Measurements from ENCODE around the gene GSK3B.

The GSK3B gene

GRCh38 chr3:120093911-120094775, at the start of gene GSK3B:
TSS of gene GSK3B (minus strand) at chr3:120094447. CDS start at chr3:120093434, 1,013 bp downstream.
- DNase-seq: peak; percentile 94 to 100

DNA sequence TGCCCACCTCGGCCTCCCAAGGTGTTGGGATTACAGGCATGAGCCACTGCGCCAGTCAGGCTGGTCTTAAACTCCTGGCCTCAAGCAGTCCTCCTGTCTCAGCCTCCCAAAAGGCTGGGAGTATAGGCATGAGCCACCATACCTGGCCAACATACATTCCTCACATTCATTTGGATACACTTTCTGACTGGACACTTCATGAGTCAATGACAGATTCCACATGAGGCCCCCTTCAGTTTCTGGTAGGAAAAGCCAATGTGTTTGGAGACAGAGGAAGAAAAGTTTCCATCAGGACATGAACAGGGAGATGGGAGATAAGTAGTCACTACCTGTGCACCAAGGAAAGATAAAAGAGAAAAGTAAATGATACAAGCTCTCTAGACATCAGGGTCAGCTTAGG, 49.4 kb upstream of the GSK3B start:
- DNase-seq: no peak

GRCh38 chr3:120142236-120142635, 48.0 kb upstream of the GSK3B start:
- no peak for DNase-seq

DNA sequence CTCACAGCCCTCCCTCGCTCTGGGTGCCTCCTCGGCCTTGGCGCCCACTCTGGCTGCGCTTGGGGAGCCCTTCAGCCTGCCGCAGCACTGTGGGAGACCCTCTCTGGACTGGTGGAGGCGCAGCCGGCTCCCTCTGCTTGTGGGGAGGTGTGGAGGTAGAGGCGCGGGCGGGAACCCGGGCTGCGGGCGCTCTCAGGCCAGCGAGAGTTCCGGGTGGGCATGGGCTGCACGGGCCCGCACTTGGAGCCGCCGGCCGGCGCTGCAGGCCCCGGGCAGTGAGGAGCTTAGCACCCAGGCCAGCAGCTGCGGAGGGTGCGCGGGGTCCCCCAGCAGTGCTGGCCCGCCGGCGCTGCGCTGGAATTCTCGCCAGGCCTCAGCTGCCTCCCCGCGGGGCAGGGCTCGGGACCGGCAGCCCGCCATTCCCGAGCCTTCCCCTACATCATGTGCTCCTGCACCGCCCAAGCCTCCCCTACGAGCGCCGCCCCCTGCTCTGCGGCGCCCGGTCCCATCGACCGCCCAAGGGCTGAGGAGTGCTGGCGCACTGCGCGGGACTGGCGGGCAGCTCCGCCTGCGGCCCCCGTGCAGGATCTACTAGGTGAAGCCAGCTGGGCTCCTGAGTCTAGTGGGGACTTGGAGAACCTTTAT, 46.0 kb upstream of the GSK3B start:
- DNase-seq: no peak

DNA sequence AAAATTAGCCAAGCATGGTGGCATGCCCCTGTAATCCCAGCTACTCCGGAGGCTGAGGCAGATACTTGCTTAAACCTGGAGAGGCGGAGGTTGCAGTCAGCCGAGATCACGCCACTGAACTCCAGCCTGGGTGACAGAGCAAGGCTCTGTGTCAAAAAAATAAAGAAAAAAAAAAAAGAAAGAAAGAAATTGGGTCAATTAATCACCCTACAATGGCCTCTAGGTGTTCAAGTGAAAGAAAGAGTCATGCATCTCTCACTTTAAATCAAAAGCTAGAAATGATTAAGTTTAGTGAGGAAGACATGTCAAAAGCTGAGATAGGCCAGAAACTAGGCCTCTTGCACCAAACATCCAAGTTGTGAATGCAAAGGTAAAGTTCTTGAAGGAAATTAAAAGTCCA, 44.9 kb upstream of the GSK3B start:
- no peak for DNase-seq

DNA sequence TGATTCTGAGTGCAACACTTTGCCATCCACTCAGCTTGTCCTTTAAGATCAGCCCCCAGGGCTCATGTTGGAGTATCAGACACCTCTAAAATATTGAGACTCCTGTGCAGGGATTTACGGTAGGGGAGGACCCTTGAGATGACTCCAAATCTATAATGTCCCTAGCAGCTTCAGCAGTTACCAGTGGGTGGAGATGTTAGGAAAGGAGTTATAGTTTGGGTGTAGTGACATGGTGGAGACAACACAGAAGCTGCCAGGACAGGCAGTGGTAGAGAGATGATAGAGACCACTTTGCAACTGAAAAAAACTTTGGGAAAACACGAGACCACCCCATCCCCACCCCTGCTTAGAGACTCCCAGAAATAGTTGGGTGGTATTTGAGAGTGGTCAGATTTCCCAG, 43.3 kb upstream of the GSK3B start:
- DNase-seq: no peak

DNA sequence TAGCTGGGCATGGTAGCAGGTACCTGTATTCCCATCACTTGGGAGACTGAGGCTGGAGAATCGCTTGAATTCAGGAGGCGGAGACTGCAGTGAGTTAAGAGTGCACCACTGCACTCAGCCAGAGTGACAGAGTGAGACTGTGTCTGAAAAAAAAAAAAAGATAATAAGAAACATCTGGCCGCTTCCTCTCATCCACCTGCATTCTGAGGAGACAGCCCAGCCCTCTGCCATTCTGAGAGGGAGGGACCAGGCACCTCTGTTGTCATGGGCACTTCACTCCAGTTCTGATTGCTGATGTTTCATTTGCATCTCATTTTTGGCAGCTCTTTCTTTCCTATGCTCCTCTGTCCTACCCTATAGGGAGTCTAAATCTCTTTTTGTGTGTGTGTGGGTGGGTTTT, 36.4 kb upstream of the GSK3B start:
- no peak for DNase-seq

- DNase-seq: no peak
These were observed 35.7 kb upstream of the GSK3B start for GRCh38 chr3:120129718-120130513.

- no peak for DNase-seq
These were observed 34.8 kb upstream of the GSK3B start for GRCh38 chr3:120129051-120129450.

DNA sequence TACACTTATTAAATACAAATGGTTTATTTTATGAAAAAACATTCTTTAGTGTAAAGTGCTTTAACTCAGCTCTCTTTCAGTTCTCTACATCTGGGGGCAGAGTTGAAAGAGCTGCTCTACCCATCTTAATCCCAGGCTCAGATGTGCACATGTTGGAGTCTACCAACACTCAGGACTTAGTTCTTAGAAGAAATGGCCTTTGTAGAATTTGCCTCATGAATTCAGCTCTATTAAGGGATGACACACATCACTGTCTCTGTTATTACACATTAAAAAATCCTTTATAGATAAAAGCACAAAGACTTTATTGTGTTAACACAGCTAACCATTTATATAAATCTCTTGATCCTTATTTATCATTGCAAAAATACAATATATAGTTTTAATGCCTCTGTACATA, 31.7 kb upstream of the GSK3B start:
- DNase-seq: no peak

GRCh38 chr3:120119846-120120510, 25.7 kb upstream of the GSK3B start:
- DNase-seq: no peak

DNA sequence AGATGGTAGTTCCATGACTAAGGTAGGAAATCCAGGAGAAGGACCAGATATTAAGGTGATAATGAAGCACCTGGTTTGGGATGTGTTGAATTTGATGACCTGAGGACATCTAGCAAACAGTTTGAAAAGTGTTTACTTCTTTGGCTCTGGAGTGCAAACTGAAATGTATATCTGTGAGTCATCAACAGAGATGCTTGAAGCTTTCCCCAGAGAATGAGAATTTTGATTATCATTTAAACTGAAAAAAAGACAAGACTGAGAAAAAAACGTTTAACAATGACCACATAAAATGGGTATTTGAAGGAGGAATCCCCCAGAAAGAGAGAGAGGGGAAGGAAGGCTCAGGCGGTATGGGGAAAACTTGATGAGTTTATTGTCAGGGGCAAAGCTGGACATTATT, 20.7 kb upstream of the GSK3B start:
- DNase-seq: no peak

DNA sequence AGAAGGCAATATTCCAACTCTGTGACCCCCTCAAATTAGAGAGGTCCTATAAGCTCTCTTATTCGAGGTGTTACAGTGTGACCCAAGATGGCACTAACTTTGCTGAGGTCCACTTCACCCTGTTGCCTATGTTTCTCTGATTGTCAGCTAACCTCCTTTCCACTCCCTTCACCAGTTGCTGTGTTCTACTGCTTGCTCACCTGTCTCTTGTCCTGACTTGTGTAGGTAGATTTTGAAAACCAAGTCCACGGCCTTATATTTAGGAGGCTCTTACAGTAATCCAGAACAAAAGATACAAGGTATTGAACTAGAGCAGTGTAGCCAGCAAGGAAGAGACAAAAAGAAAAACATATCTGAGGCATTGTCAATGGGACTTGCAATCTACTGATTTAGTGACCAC, 20.1 kb upstream of the GSK3B start:
- DNase-seq: no peak

- DNase-seq: no peak
These were observed 19.2 kb upstream of the GSK3B start for GRCh38 chr3:120113128-120114116.

GRCh38 chr3:120111898-120112297, 17.7 kb upstream of the GSK3B start:
- no peak for DNase-seq

DNA sequence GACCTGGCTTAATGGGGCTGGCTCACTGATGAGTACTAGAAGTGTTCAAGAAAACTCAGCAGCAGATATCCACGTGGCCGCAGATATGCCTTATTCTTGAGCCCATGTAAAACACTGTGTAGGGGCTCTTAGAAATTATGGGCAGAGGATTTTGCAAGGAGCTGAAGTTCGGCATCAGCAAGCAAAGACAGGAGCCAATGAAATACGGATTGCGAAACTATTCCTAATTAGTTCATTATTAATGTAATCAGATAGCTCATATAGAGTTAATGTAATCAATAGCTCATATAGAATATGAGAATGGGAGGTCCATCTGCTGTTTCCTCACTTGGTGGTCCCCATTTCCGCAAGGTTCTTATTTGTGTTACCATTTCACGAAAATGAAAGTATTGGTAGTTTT, 9.0 kb upstream of the GSK3B start:
- no peak for DNase-seq

DNA sequence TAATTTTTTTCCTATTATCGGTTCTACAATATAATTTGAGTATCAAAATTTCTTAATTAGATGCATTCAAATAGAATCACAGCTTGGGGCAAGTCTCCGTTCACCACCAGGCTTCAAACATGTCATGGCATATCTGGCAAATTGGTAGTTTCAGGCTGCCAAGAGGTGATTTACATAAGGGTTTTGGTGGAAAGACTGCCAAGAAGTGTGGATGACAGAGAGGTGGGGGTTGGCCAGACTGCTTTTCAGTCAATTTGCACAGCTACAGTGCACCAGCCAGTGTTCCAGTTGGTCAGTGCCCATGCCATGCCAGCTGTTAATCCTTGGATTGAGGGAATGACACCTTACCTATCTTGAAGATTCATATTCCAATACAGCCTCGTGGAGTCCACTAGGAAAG, 8.4 kb upstream of the GSK3B start:
- no peak for DNase-seq

DNA sequence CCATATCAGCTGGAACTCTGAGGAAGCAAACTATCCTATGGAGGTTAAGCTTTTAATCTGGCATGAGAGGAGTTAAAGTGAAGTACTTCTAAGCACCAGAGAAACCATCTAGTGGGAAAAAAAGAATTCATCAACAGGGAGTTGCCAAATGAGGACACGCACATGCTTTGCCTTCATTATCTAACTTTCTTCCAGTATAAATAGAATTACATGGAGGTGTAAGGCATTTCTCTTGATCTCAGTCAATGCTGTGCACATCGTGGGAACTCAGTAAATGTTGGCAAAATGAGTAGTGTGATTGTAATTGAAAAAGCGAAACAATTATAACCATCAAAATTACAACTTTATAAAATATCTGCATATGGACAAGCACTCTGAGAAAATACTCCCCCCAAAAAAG, 8.0 kb upstream of the GSK3B start:
- no peak for DNase-seq

GRCh38 chr3:120101624-120102023, 7.4 kb upstream of the GSK3B start:
- no peak for DNase-seq

DNA sequence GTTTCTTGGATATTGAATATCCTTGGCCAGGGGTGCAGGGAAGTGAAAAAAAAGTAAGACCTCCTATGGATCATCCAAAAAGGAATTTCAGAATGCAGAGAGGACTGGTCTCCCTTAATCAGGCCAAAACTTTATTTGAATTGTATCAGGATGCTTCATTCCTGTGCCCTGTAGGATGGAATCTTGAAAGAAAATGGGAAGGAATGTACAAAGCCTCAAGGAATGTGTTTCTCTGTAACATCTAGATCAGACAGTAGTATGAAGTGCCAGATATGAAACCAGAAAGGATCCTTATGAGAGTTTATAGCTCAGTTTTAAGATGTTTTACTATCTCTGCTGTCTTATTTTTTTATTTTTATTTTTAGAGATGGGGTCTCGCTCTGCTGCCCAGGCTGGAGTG, 6.5 kb upstream of the GSK3B start:
- DNase-seq: no peak

DNA sequence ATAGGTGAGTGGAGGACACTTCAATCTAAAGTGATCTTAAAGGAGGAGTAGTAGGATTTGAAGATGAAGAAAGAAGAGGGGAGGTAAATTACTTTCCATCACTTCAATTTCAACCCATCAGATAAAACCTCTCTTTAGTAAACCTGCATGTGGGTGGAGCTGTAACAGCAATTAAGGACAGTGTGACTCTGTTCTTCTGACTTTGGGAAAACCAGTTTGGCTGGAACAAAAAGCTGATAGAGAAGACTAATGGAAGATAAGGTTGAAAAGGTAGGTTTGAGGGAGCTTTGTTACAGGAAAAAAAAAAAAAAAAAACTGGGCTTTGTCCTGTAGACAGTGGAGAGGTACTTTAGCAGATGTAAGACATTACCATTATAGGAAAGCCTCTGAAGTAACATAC, 4.5 kb upstream of the GSK3B start:
- DNase-seq: no peak

- DNase-seq: no peak
These were observed 1.8 kb upstream of the GSK3B start for GRCh38 chr3:120095979-120096426.

All from AML-193 (cell line).